HG03439 (cell line): ENCODE measurements around the gene RAC3.

Experiments
- ATAC-seq: cut with Tn5 transposase; IDR thresholded peaks from one replicate; pipeline ENCODE4 v1.9.1; 2021; ENCODE audit warnings: mild to moderate bottlenecking, moderate library complexity; ENCODE audit not compliant: unreplicated experiment

Gene RAC3

DNA sequence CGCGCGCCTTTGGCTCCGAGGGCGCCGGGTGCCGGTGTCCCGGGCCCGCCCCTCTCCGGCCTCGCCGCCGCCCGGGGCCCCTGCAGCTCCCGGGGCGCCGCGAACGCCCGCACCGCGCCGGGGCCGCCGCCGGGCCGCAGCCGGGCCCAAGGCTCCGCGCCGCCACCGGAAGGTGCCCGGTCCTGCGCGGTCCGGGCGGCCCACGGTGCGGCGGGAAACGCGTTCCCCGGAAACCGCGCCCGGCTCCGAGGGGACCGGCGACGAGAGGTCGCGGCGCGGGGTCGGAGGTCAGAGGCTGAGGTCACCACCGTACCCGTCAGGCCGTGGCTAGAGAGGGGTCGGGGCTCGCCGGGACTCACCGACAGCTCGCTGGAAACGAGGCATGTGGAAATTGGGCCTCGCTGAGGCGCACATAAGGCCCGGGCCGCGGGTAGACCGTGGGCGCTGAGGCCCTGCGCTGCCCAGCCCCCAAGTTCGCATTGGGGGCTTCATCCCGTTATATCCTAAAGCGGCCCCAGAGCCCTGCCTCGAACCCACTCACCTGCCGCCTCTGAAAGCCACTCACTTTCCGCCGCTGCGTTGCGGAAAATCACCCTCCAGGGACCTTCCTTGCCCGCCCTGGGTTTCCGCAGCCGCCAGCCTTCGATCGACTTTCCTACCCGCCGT lies 34.3 kb downstream of the RAC3 start, which contains the start of gene DUS1L:
DUS1L (minus strand) TSS at position 167 of the 666 bp plus-strand sequence. CDS start 745 bp downstream, outside the sequence.
- no peak for ATAC-seq

DNA sequence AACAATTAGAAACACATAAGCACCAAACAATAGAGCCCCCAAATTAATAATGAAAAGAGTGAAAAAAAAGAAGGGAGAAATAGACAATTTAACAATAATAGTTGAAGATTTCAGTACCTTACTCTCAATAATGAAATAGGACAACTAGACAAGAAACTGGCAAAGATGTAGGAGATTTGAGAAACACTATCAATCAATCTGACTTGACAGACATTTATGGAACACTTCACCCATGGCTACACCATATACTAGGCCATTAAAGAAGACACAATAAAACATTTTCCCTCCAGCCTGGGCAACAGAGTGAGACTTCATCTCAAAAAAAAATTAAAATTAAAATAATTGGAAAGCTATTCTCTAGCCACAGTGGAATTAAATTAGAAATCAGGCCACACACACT lies 39.1 kb downstream of the RAC3 start:
- ATAC-seq: no peak

DNA sequence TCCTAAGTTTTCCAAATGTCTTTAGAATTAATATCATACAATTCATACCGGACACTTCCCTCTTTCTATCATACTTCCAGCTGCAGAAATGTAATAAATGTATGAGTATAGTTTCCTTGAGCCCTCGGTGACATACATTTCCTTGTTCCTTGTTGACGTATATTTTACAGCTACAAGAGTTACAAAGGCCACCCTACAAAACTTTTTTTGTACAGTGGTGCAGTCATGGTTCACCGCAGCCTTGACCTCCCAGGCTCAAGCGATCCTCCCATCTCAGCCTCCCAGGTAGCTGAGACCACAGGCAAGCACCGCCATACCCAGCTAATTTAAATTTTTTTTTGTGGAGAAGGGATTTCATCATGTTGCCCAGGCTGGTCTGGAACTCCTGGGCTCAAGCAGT lies 41.3 kb downstream of the RAC3 start:
- ATAC-seq: no peak

DNA sequence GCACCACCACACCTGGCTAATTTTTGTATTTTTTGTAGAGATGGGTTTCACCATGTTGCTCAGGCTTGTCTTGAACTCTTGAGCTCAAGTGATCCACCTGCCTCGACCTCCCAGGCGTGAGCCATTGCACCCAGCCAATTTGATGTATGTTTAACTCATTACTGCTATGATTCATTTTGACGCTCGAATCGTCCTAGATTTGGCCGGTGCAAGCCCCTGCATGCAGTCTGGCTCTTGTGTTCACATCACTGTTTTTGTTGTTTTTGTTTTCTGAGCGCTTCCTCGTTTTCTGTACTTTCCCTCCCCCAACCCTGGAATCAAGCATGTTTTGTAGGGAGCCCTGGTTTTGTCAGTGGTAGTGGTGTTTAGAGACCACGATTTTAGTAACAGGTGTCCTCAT lies 42.0 kb downstream of the RAC3 start:
- ATAC-seq: no peak

DNA sequence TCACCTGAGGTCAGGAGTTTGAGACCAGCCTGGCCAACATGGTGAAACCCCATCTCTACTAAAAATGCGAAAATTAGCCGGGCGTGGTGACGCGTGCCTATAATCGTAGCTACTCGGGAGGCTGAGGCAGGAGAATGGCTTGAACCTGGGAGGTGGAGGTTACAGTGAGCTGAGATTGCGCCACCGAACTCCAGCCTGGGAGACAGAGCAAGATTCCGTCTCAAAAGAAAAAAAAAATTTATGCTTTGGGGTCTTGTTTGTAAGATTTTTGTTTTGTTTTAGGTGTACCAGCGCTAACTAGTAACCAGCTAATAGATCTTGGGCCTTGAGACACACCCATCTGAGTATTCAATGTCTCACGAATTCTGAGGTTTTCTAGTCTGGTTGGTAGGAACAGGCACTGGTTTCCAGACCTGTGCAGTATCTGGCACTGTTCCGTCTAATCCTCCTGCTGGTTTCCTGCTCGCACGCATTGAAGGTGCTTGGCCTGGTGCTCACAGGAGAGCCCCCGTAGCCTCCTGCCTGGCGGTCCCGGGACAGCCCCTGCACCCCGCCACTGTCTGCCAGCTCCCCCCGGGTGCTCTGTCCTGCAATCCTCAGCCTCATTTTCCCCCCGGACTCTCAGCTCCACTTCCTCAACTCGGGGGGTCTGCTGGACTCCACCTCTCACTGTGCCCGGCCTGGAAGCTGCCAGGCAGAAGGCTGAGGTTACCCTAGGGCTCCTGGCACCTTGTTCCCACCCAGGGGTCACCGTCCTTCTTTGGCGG lies 44.7 kb downstream of the RAC3 start:
- ATAC-seq: no peak

DNA sequence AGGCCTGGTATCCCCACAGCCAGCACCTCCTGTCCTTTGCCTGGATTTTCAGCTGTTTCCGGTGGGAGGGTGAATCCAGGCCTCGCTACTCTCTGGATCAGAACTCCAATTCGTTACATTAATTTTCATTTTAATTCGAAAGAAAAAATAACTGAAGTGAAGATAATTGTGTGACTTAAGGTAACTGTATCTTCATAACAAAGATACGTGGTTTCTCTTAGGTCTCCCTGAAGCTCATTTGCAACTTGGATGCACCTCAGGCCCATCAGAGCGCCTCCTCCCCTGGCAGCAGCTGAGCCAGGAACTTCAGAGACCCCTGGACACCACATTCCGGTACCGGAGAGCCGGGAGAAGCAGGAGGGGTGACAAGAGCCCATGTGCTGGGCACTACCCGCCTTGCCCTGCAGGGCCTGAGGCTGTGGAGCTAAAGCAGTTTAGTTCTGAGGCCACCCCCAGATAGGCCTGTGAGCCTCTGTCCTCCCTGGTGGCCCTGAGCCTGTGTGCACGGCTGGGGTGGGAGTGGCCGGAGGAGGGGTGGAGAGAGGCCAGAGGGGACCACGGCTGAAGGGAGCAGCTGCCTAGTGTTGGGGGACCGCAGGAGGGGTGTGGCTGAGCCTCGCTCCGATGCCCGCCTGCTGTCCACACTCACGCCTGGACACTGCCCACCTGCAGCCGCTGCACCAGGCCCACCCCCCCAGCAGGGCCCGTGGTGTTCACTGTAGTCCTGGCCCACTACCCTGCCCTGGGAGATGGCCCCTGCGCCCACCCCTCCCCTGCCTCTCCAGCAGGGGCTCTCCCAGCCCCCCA lies 45.5 kb downstream of the RAC3 start:
- ATAC-seq: no peak

DNA sequence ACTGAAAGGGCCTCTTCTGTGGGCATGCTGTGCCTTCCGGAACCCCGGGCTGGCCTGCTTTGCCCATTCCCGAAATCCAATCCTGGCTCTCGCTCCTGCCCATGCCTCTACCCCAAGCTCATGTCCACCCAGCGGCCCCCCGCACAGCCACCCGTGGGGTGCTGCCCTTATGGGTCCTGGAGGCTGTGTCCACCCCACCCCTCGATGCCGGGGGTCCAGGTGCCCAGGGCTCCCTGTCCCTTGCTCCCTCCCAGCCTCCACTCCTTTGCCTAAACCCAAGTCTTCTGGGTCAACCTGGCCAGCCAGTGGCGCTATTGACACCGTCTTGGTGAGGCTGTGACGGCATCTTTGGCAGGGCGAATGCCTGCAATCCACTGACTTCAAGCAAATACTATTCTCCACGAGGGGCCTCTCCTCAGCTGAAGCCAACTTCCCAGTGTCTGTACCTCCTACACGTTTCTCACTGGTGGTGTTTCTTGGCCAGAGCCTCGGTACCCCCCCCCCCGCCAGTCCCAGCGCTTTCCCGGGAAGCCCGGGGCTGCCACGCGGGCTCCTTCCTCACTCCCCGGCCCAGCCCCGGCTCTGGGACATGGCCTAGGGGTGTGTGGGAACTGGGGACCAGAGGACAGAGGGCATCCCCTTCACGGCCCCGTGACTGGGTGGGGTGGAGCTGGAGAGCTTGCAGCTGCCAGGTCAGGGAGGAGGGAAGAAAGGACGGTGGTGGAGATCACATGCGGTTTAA lies 46.3 kb downstream of the RAC3 start:
- ATAC-seq: no peak

DNA sequence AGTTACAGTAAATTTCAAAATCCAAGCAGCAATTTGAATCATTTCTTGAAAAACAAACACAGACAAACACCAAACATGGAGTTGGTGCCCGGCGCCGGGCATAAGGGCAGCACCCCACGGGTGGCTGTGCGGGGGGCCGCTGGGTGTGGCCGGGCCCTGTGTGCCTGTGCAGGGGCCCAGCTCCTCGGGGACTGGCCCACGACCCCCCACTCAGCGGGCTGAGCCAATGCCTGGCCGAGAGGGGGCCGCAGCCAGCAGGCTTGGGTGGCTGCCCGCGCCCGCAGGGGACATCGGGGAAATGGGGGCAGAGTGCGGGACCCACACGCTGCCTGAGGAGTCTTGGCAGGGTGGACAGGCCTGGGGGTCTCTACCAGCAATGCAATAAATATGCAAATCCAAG lies 47.0 kb downstream of the RAC3 start:
- ATAC-seq: no peak

DNA sequence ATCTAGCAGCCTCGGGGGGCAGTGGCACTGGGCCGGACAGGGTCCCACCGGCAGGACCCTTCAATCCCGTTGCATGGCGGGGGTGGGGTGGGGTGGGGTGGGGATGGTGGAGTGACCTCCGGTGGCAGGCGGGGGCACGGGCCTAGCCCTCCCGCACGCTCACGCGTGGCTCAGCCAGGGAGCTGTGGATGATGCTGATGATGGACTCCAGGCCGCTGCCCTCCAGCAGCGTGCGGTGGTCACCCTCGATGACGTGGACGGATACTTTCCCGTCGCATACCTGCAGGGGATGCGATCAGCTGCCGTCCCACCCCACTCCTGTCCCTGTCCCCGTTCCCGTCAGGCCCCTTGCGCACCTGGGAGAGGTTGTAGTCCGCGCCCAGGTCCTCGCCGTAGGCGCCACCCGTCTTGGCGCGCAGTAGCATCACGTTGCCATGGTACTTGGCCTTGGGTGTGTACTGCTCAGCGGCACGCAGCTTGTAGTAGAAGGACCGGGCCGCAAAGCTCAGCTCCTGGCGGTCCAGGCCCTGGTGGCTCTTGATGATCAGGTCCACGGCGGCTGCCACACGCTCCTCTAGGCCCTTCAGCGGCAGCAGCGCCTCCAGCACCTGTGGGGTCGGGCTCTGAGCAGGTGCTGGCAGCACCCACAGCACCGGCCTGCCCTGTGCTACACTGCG lies 47.7 kb downstream of the RAC3 start:
- no peak for ATAC-seq

DNA sequence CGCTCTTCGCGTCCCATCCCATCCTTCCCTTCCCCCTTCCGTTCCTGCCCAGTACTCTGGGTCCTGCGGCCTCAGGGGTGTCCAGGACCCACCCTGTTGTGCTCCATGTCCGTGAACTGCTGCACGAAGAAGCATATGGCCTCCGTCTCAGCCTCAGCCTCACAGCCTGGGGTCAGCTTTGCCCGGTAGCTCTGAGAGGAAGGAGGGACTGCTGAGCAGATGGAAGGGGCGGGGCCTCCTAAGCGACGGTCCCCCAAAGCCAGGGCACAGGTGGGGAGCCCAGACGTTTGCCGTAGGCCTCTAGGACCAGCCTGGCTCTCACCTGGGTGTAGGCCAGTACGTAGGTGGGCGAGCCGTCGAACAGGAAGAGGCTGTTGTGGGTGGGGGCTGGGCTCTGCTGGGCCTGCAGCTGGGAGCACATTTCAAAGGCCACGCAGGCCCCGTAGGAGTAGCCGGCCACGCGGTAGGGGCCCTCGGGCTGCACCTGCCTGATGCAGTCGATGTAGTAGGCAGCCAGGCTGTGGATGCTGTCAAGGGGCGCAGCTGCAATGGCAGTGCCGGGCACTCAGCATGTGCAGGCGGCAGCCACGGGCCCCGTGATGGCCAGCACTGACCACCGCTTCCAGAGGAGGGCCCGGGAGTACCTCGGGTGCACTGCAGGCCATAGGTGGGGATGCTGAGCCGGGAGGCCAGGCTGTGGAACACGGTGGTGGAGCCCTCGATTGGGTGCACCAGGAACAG lies 48.7 kb downstream of the RAC3 start:
- no peak for ATAC-seq

DNA sequence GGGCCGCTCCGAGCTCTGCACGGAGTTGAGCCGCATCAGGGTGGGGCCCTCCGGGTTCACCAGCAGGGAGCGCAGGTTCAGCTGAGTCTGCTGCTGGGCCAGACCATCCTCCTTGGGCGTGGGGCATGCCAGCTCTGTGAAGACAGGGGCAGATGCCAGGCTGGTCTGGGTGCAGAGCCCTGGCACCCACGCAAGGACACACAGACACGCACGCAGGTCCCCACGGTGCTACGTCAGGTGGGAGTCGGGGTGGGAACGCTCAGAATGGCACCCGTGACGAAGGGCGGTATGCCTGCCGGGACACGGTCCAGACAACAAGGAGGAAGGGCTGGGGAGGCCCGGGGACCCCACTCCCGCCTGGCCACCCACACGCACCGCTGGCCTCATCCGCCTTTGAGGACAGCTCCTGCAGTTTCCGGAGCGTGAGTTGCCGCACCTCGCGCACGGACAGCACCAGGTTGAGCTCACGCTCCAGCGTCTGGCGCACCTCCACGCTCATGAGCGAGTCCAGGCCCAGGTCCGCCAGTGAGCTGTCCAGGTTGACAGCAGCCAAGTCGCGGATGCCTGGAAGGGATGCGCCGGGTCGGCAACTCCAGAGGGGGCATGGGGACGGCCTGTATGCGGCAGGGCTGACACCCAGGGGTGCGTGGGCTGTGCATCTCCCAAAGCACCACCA lies 49.4 kb downstream of the RAC3 start:
- no peak for ATAC-seq

DNA sequence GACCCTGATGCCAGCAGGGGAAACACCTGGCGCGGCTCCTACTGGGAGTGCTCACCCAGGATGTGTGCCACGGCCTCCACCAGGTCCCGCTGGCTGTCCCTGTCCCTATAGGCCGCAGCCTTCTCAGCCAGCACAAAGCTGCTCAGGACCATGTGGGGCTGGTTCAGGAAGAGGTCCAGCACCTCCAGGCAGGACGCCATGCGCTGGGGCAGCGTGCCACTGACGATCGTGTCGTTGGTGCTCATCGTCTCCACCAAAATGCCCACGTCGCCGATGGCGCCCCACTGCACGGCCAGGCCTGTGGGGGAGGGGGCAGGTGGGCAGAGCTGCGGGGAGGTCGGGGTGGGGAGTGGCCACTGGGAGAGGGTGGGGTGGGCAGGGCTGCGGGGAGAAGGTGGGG lies 50.1 kb downstream of the RAC3 start:
- no peak for ATAC-seq

DNA sequence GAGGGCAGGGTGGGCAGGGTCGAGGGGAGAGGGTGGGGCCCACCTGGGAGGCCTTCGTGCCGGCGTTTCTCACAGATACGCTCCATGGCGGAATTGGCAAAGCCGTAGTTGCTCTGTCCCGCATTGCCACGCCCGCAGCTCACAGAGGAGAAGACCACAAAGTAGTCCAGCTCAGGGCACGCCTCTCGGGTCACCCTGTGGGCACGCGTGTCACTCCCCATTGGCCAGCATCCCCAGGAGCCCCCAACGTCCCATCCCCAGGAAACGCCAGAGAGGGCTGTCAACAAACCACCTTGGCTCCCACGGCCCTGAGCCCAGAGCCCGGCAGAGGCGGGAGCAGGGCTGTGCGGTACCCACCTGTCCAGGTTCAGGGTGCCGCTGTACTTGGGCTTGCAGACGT lies 50.5 kb downstream of the RAC3 start:
- ATAC-seq: no peak

DNA sequence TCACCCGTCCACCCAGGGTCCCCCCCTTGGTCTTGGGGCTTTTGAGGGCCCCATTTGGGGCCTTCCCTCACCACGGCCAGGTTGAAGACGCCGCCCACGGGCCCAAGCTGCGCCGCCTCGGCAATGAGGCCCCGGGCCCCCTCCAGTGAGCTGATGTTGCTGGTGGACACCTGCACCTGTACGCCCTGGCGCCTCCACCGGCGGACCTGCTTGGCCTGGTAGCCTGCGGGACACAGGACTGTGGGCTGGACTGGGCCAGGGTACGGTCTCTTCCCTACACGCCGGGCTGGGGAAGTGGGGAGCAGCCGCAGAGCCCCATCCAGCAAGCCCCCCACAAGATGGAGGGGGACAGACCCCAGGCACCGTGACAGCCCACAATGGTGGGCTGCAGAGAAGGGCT lies 51.0 kb downstream of the RAC3 start:
- ATAC-seq: no peak

DNA sequence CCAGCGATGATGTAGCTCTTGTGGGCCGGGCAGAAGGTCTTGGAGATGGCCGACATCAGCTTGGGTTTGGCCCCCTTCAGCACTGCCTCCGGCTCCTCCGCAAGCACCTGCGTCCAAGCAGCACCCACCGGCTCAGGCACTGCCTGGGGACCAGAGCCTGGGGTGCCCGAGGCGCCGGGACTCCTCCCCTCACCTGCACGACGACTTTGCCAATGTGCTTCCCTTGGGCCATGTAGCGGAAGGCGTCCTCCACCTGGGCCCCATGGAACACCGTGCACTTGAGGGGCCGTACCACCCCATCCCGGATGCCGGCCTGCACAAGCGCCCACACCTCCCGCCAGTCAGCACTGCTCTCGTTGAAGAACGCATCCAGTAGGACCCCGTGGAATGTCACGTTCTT lies 51.5 kb downstream of the RAC3 start:
- ATAC-seq: no peak
